Hematopoietic multipotent progenitor cell treated with erythropoietin and hydrocortisone succinate and interleukin-3 and kit ligand, for 8 days (in vitro differentiated cells): Measurements from ENCODE around the gene RUNX1.
"Not testable (repeated sequence)": the region's sequence is repeated elsewhere in the genome, so short reads cannot be mapped to it uniquely, and the experiment has no call there.

ENCODE experiments used
- DNase-seq: peaks from one replicate; pipeline ENCODE4 v3.0.0-alpha.2; 2015

Gene RUNX1

GRCh38 chr21:35014302-35015041, 34.6 kb downstream of the RUNX1 start:
- DNase-seq, result peak; percentile 49

GRCh38 chr21:35011681-35012080, 37.4 kb downstream of the RUNX1 start:
- DNase-seq, result no peak

GRCh38 chr21:35010447-35010846, 38.7 kb downstream of the RUNX1 start:
- DNase-seq, result no peak

GRCh38 chr21:35007348-35007747, 41.8 kb downstream of the RUNX1 start:
- no peak for DNase-seq

- DNase-seq, result no peak
These were observed 42.3 kb downstream of the RUNX1 start for GRCh38 chr21:35006771-35007170.

- DNase-seq, result no peak
These were observed 42.9 kb downstream of the RUNX1 start for GRCh38 chr21:35006248-35006647.

GRCh38 chr21:35005560-35006224, 43.4 kb downstream of the RUNX1 start:
- no peak for DNase-seq

GRCh38 chr21:35005077-35005476, 44.0 kb downstream of the RUNX1 start:
- DNase-seq, result no peak

- no peak for DNase-seq
These were observed 44.8 kb downstream of the RUNX1 start for GRCh38 chr21:35004314-35004713.

GRCh38 chr21:35002879-35003722, 46.0 kb downstream of the RUNX1 start:
- DNase-seq, result peak; percentile 65

GRCh38 chr21:34999397-34999941, 49.6 kb downstream of the RUNX1 start:
- peak; percentile 34 for DNase-seq

GRCh38 chr21:34998176-34998575, 50.9 kb downstream of the RUNX1 start:
- peak; percentile 17 for DNase-seq

- DNase-seq, result peak; percentile 41
These were observed 51.8 kb downstream of the RUNX1 start for GRCh38 chr21:34997294-34997693.

- no peak for DNase-seq
These were observed 52.6 kb downstream of the RUNX1 start for GRCh38 chr21:34996304-34997101.

- DNase-seq, result no peak
These were observed 53.2 kb downstream of the RUNX1 start for GRCh38 chr21:34995979-34996303.

- DNase-seq, result peak; percentile 51
These were observed 54.1 kb downstream of the RUNX1 start for GRCh38 chr21:34994766-34995631.

- DNase-seq, result not testable (repeated sequence)
These were observed 55.6 kb downstream of the RUNX1 start for GRCh38 chr21:34993521-34993921.

- no peak for DNase-seq
These were observed 56.2 kb downstream of the RUNX1 start for GRCh38 chr21:34992736-34993398.

GRCh38 chr21:34992180-34992579, 56.9 kb downstream of the RUNX1 start:
- no peak for DNase-seq

- no peak for DNase-seq
These were observed 57.6 kb downstream of the RUNX1 start for GRCh38 chr21:34991366-34991957.

GRCh38 chr21:34990842-34991241, 58.3 kb downstream of the RUNX1 start:
- no peak for DNase-seq
